GM21367 (cell line): ENCODE data around the gene PTPRK.

Experiments used
- ATAC-seq: cut with Tn5 transposase; IDR thresholded peaks from one replicate; pipeline ENCODE4 v1.9.1; 2021; ENCODE audit not compliant: unreplicated experiment

Gene PTPRK

GRCh38 chr6:128305228-128305627, 215.2 kb downstream of the PTPRK start:
- ATAC-seq = no peak

GRCh38 chr6:128303870-128304269, 216.5 kb downstream of the PTPRK start:
- ATAC-seq = no peak

- no peak for ATAC-seq
These were observed 217.5 kb downstream of the PTPRK start for GRCh38 chr6:128302942-128303341.

- no peak for ATAC-seq
These were observed 224.7 kb downstream of the PTPRK start for GRCh38 chr6:128295670-128296069.

- peak; percentile 41 for ATAC-seq
These were observed 230.2 kb downstream of the PTPRK start for GRCh38 chr6:128290221-128290620.

GRCh38 chr6:128284128-128284527, 236.3 kb downstream of the PTPRK start:
- ATAC-seq = no peak

GRCh38 chr6:128282961-128283360, 237.4 kb downstream of the PTPRK start:
- no peak for ATAC-seq

- no peak for ATAC-seq
These were observed 239.4 kb downstream of the PTPRK start for GRCh38 chr6:128280960-128281359.

- ATAC-seq = no peak
These were observed 240.3 kb downstream of the PTPRK start for GRCh38 chr6:128280066-128280465.

GRCh38 chr6:128278836-128279235, 241.6 kb downstream of the PTPRK start:
- ATAC-seq = no peak

- no peak for ATAC-seq
These were observed 243.0 kb downstream of the PTPRK start for GRCh38 chr6:128277379-128277778.

- no peak for ATAC-seq
These were observed 244.1 kb downstream of the PTPRK start for GRCh38 chr6:128276311-128276710.

GRCh38 chr6:128275681-128276080, 244.7 kb downstream of the PTPRK start:
- no peak for ATAC-seq

GRCh38 chr6:128275030-128275429, 245.4 kb downstream of the PTPRK start:
- ATAC-seq = no peak

- no peak for ATAC-seq
These were observed 248.9 kb downstream of the PTPRK start for GRCh38 chr6:128271527-128271926.

GRCh38 chr6:128271011-128271410, 249.4 kb downstream of the PTPRK start:
- no peak for ATAC-seq

- ATAC-seq = no peak
These were observed 253.5 kb downstream of the PTPRK start for GRCh38 chr6:128266946-128267345.

GRCh38 chr6:128265706-128266105, 254.7 kb downstream of the PTPRK start:
- ATAC-seq = no peak

GRCh38 chr6:128259730-128260685, 260.4 kb downstream of the PTPRK start:
- peak; percentile 49 for ATAC-seq

GRCh38 chr6:128259029-128259724, 261.2 kb downstream of the PTPRK start:
- ATAC-seq = peak; percentile 92

GRCh38 chr6:128256095-128256494, 264.3 kb downstream of the PTPRK start:
- ATAC-seq = no peak
